PC-3 (cell line): ENCODE results near the gene L3MBTL1. TPM values are rescaled to one million over a fixed set of nuclear protein-coding genes. Genes with fewer than 3 reads are reported as not detected.

Experiments used
- ATAC-seq: fragments of 200-7000 bp; cut with Tn5 transposase; 2 replicates; pipeline ENCODE4 v1.9.1; 2020; ENCODE audit warnings: mild to moderate bottlenecking, moderate library complexity
- BruUV-seq: library from RNA; stranded (reverse); fragments of 400-500 nt; replicated peaks from 2 replicates; lab custom pipeline; 2021; lab: Mats Ljungman, UMichigan
- CTCF ChIA-PET: fragments of 300-600 bp; sonication (Branson Sonifier 250); formaldehyde crosslinking; loops from one replicate; lab custom pipeline; 2022; ENCODE audit warnings: antibody characterized with exemption; lab: Charles Lee
- POLR2A ChIA-PET: fragments of 300-600 bp; sonication (Branson Sonifier 250); formaldehyde crosslinking; loops from one replicate; lab custom pipeline; 2022; ENCODE audit warnings: antibody characterized with exemption; ENCODE audit not compliant: unreplicated experiment; lab: Charles Lee
- DNase-seq: peaks from one replicate; pipeline ENCODE4 v3.0.0-alpha.2; 2015
- H2AFZ ChIP-seq: fragments of 300-600 bp; sonication (generic); 2 replicates; pipeline ENCODE4 v1.6.0; 2016; ENCODE audit warnings: antibody characterized with exemption, low read length
- H3F3A ChIP-seq: fragments of 300-600 bp; sonication (generic); one replicate; pipeline ENCODE4 v1.6.0; 2017; ENCODE audit warnings: antibody characterized with exemption, low read length, control low read depth, mild to moderate bottlenecking; ENCODE audit not compliant: unreplicated experiment
- H3K27ac ChIP-seq: fragments of 300-600 bp; sonication (generic); 2 replicates; pipeline ENCODE4 v1.5.1; 2016; ENCODE audit warnings: mild to moderate bottlenecking, low read length
- H3K27me3 ChIP-seq: fragments of 300-600 bp; sonication (generic); 2 replicates; pipeline ENCODE4 v1.6.1; 2016; ENCODE audit warnings: low read length, mixed read lengths
- H3K36me3 ChIP-seq: fragments of 300-600 bp; sonication (generic); 2 replicates; pipeline ENCODE4 v1.6.1; 2016; ENCODE audit warnings: low read depth, mixed run types, low read length, mixed read lengths
- H3K4me1 ChIP-seq: fragments of 300-600 bp; sonication (generic); 2 replicates; pipeline ENCODE4 v1.5.1; 2016; ENCODE audit warnings: low read length; ENCODE audit not compliant: insufficient read depth
- H3K4me2 ChIP-seq: fragments of 300-600 bp; sonication (generic); 2 replicates; pipeline ENCODE4 v1.6.0; 2016; ENCODE audit warnings: low read length
- H3K4me3 ChIP-seq: fragments of 300-600 bp; sonication (generic); 2 replicates; pipeline ENCODE4 v1.5.1; 2016; ENCODE audit warnings: mild to moderate bottlenecking, low read length, mixed read lengths
- H3K79me2 ChIP-seq: fragments of 300-600 bp; sonication (generic); 2 replicates; pipeline ENCODE4 v1.6.1; 2017; ENCODE audit warnings: low read length, mixed read lengths
- H3K9ac ChIP-seq: fragments of 300-600 bp; sonication (generic); 2 replicates; pipeline ENCODE4 v1.6.0; 2016; ENCODE audit warnings: mild to moderate bottlenecking, low read length
- H3K9me2 ChIP-seq: fragments of 300-600 bp; sonication (generic); replicated peaks from 2 replicates; pipeline ENCODE4 v1.6.1; 2016; ENCODE audit warnings: mixed run types, low read length, mixed read lengths
- H3K9me3 ChIP-seq: fragments of 300-600 bp; sonication (generic); 2 replicates; pipeline ENCODE4 v1.6.1; 2016; ENCODE audit warnings: low read length, mixed read lengths
- H4K20me1 ChIP-seq: fragments of 300-600 bp; sonication (generic); 2 replicates; pipeline ENCODE4 v1.6.1; 2016; ENCODE audit warnings: low read length, mixed read lengths
- EZH2 ChIP-seq: fragments of 300-600 bp; sonication (generic); IDR thresholded peaks from one replicate; pipeline ENCODE4 v1.6.1; 2017; ENCODE audit warnings: antibody characterized with exemption, mild to moderate bottlenecking, low read length; ENCODE audit not compliant: unreplicated experiment
- EZH2phosphoT487 ChIP-seq: fragments of 300-600 bp; sonication (generic); IDR thresholded peaks from 2 replicates; pipeline ENCODE4 v1.6.1; 2018; ENCODE audit warnings: mild to moderate bottlenecking, antibody characterized with exemption, low read length, borderline replicate concordance
- intact Hi-C: fragments of 100-400 bp; cut with micrococcal nuclease; formaldehyde crosslinking; loops from 2 replicates; pipeline ENCODE4 v1.9.0; 2023
- total RNA-seq: library from RNA; depleted of rRNA; stranded (reverse); fragments of >200 nt; gene quantifications from 2 replicates; pipeline ENCODE4 v1.2.3, GENCODE V29; 2014
- TF ChIP-seq, protein P1 (sequence below): fragments of 300-600 bp; sonication (generic); conservative IDR thresholded peaks from 2 replicates; pipeline ENCODE4 v1.5.1; 2017; ENCODE audit warnings: antibody characterized with exemption, low read depth, mild to moderate bottlenecking, low read length

The L3MBTL1 gene
- total RNA-seq, 1 experiment from 2014 or later: 9.9 TPM

DNA sequence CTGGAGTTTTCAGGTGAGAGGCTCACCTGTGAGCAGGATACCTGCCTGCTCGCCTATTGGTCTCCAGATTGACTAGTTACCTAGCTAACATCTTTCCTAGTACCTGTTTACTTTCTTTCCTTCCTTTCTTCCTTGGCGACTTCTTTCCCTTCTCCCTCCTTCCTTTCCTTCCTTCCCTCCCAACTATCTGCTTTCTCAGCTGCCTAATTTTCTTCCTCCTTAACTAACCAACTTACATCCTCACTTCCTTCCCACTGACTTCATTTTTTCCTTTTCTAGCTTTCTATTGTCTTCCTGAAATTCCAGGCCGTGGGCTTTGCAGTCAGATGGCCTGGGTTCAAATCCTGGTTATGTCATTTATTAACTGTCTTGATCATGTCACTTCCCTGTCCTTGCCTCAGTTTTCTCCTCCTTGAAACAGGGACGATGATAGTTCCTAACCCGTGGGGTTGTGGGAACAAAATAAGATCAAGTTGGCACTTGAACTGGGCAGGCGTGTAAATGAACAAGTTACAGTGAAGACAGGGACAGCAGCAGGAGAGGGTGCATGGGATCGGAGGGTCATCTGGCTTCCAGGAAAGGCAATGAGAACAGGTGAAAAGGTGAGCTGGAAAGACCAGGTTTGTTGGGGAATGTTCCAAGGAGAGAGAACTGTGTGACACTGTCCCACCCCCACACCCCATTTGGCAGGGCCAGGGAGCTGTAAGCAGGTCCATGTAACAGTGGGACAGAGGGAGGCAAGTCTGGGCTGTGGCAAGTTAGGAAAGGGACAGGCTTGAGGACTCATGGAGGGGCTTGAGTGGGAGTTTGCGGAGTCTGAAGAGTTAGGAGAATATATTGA, 51.9 kb downstream of the L3MBTL1 start:
- Histone ChIP-seq H2AFZ (peak overlapping the region; percentile 71), H3K4me1 (peaks cover 20% of the 10 kb centered on the region), H3K27ac (peak overlapping the region; percentile 82), H4K20me1 (no peaks in the 10 kb centered on the region), H3K27me3 (no peaks in the 10 kb centered on the region), H3K4me2 (peak overlapping the region; percentile 73), H3K36me3 (no peaks in the 10 kb centered on the region), H3K79me2 (no peaks in the 10 kb centered on the region), H3K9me3 (no peaks in the 10 kb centered on the region), H3F3A (no peaks in the 10 kb centered on the region), H3K9ac (peak overlapping the region; percentile 31; the same call in 1 of the 2 replicates), H3K4me3 (peak overlapping the region; percentile 20; the same call in 1 of the 2 replicates), H3K9me2 (no peaks in the 10 kb centered on the region)
- intact Hi-C loops: no loop called here
- DNase-seq: no peak
- ChIA-PET CTCF (no interaction called here), POLR2A (interaction anchor here (0.7 kb wide), 1 partner anchor 521 kb away, joined by 4 read pairs; no protein-coding TSS in a partner anchor)
- no TSS peak for BruUV-seq
- no peak for ATAC-seq
- TF ChIP-seq EZH2: no peak
- TF ChIP-seq, protein P1, sequence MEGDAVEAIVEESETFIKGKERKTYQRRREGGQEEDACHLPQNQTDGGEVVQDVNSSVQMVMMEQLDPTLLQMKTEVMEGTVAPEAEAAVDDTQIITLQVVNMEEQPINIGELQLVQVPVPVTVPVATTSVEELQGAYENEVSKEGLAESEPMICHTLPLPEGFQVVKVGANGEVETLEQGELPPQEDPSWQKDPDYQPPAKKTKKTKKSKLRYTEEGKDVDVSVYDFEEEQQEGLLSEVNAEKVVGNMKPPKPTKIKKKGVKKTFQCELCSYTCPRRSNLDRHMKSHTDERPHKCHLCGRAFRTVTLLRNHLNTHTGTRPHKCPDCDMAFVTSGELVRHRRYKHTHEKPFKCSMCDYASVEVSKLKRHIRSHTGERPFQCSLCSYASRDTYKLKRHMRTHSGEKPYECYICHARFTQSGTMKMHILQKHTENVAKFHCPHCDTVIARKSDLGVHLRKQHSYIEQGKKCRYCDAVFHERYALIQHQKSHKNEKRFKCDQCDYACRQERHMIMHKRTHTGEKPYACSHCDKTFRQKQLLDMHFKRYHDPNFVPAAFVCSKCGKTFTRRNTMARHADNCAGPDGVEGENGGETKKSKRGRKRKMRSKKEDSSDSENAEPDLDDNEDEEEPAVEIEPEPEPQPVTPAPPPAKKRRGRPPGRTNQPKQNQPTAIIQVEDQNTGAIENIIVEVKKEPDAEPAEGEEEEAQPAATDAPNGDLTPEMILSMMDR: no peak
- TF ChIP-seq EZH2phosphoT487: no peak

- DNase-seq (no peak), ATAC-seq (no peak)
- Histone ChIP-seq H3K4me3 (no peak overlapping the region), H3K9ac (no peak overlapping the region), H2AFZ (no peak overlapping the region), H3K9me2 (no peaks in the 10 kb centered on the region), H3K79me2 (no peaks in the 10 kb centered on the region), H3K36me3 (no peaks in the 10 kb centered on the region), H3K4me2 (no peak overlapping the region), H3K9me3 (no peaks in the 10 kb centered on the region), H3F3A (no peaks in the 10 kb centered on the region), H3K27ac (no peak overlapping the region), H3K4me1 (peaks cover 20% of the 10 kb centered on the region), H3K27me3 (no peaks in the 10 kb centered on the region), H4K20me1 (no peaks in the 10 kb centered on the region)
- CTCF ChIA-PET: no interaction called here
- TF ChIP-seq EZH2 (no peak), EZH2phosphoT487 (no peak)
- TF ChIP-seq, protein P1: no peak
- intact Hi-C loops: no loop called here
- BruUV-seq: no TSS peak
- POLR2A ChIA-PET: no interaction called here
Measured at GRCh38 chr20:43560974-43561373, 53.5 kb downstream of the L3MBTL1 start.

- no TSS peak for BruUV-seq
- Histone ChIP-seq H3K4me1 (peaks cover 11% of the 10 kb centered on the region), H3K27me3 (no peaks in the 10 kb centered on the region), H3F3A (no peaks in the 10 kb centered on the region), H4K20me1 (no peaks in the 10 kb centered on the region), H3K9ac (no peak overlapping the region), H3K79me2 (no peaks in the 10 kb centered on the region), H3K4me3 (no peak overlapping the region), H3K4me2 (no peak overlapping the region), H2AFZ (no peak overlapping the region), H3K9me2 (no peaks in the 10 kb centered on the region), H3K36me3 (no peaks in the 10 kb centered on the region), H3K9me3 (no peaks in the 10 kb centered on the region), H3K27ac (no peak overlapping the region)
- ChIA-PET POLR2A (no interaction called here), CTCF (no interaction called here)
- ATAC-seq (peak; percentile 25; the same call in 1 of the 2 replicates), DNase-seq (no peak)
- TF ChIP-seq EZH2phosphoT487: no peak
- no peak for TF ChIP-seq EZH2
- TF ChIP-seq, protein P1: peak; percentile 29
- intact Hi-C loops: no loop called here
Measured at GRCh38 chr20:43563429-43563828, 55.9 kb downstream of the L3MBTL1 start.
